ENCODE measurements around the gene OPALIN.

The OPALIN gene

GRCh38 chr10:96389785-96390184 is 31.0 kb upstream of the OPALIN start:
- Histone ChIP-seq H3K27me3 (ENCODE audit: control insufficient read depth, insufficient read depth, low read length) (no peaks in the 10 kb centered on the region), H3K9me3 (ENCODE audit: control insufficient read depth, insufficient read depth, low read depth, low read length) (no peaks in the 10 kb centered on the region), H3K4me3 (ENCODE audit: low read depth, low read length) (no peak overlapping the region), H3K9ac (ENCODE audit: low read length) (no peak overlapping the region), H3K4me1 (ENCODE audit: control insufficient read depth, insufficient read depth, low read length) (no peaks in the 10 kb centered on the region), H3K27ac (ENCODE audit: low read depth, low read length) (no peak overlapping the region), H3K36me3 (ENCODE audit: control insufficient read depth, insufficient read depth, low read length) (no peaks in the 10 kb centered on the region)

- H3K9ac ChIP-seq (ENCODE audit: low read length): no peak overlapping the region
- no peak overlapping the region for H3K4me3 ChIP-seq (ENCODE audit: low read depth, low read length)
- H3K4me1 ChIP-seq (ENCODE audit: control insufficient read depth, insufficient read depth, low read length): no peaks in the 10 kb centered on the region
- no peaks in the 10 kb centered on the region for H3K9me3 ChIP-seq (ENCODE audit: control insufficient read depth, insufficient read depth, low read depth, low read length)
- no peak overlapping the region for H3K27ac ChIP-seq (ENCODE audit: low read depth, low read length)
- H3K27me3 ChIP-seq (ENCODE audit: control insufficient read depth, insufficient read depth, low read length): no peaks in the 10 kb centered on the region
- no peaks in the 10 kb centered on the region for H3K36me3 ChIP-seq (ENCODE audit: control insufficient read depth, insufficient read depth, low read length)
These were observed 28.8 kb upstream of the OPALIN start for GRCh38 chr10:96387601-96388000.

GRCh38 chr10:96387161-96387560 is 28.4 kb upstream of the OPALIN start:
- Histone ChIP-seq H3K27ac (ENCODE audit: low read depth, low read length) (no peak overlapping the region), H3K27me3 (ENCODE audit: control insufficient read depth, insufficient read depth, low read length) (no peaks in the 10 kb centered on the region), H3K4me1 (ENCODE audit: control insufficient read depth, insufficient read depth, low read length) (no peaks in the 10 kb centered on the region), H3K4me3 (ENCODE audit: low read depth, low read length) (no peak overlapping the region), H3K9ac (ENCODE audit: low read length) (no peak overlapping the region), H3K9me3 (ENCODE audit: control insufficient read depth, insufficient read depth, low read depth, low read length) (no peaks in the 10 kb centered on the region), H3K36me3 (ENCODE audit: control insufficient read depth, insufficient read depth, low read length) (no peaks in the 10 kb centered on the region)

GRCh38 chr10:96384506-96384905 is 25.7 kb upstream of the OPALIN start:
- Histone ChIP-seq H3K4me1 (ENCODE audit: control insufficient read depth, insufficient read depth, low read length) (no peaks in the 10 kb centered on the region), H3K9me3 (ENCODE audit: control insufficient read depth, insufficient read depth, low read depth, low read length) (no peaks in the 10 kb centered on the region), H3K4me3 (ENCODE audit: low read depth, low read length) (no peak overlapping the region), H3K36me3 (ENCODE audit: control insufficient read depth, insufficient read depth, low read length) (no peaks in the 10 kb centered on the region), H3K9ac (ENCODE audit: low read length) (no peak overlapping the region), H3K27ac (ENCODE audit: low read depth, low read length) (no peak overlapping the region), H3K27me3 (ENCODE audit: control insufficient read depth, insufficient read depth, low read length) (no peaks in the 10 kb centered on the region)

GRCh38 chr10:96380821-96381220 is 22.0 kb upstream of the OPALIN start:
- Histone ChIP-seq H3K9me3 (ENCODE audit: control insufficient read depth, insufficient read depth, low read depth, low read length) (no peaks in the 10 kb centered on the region), H3K4me1 (ENCODE audit: control insufficient read depth, insufficient read depth, low read length) (peaks cover 6% of the 10 kb centered on the region; the same call in 1 of the 2 replicates), H3K27me3 (ENCODE audit: control insufficient read depth, insufficient read depth, low read length) (no peaks in the 10 kb centered on the region), H3K36me3 (ENCODE audit: control insufficient read depth, insufficient read depth, low read length) (no peaks in the 10 kb centered on the region), H3K9ac (ENCODE audit: low read length) (no peak overlapping the region), H3K27ac (ENCODE audit: low read depth, low read length) (no peak overlapping the region), H3K4me3 (ENCODE audit: low read depth, low read length) (no peak overlapping the region)

- no peak overlapping the region for H3K9ac ChIP-seq (ENCODE audit: low read length)
These were observed 21.0 kb upstream of the OPALIN start for GRCh38 chr10:96379758-96380157.

GRCh38 chr10:96378741-96379140 is 19.9 kb upstream of the OPALIN start:
- Histone ChIP-seq H3K36me3 (ENCODE audit: control insufficient read depth, insufficient read depth, low read length) (no peaks in the 10 kb centered on the region), H3K4me3 (ENCODE audit: low read depth, low read length) (no peak overlapping the region), H3K27me3 (ENCODE audit: control insufficient read depth, insufficient read depth, low read length) (peaks cover 9% of the 10 kb centered on the region; the same call in 1 of the 2 replicates), H3K9ac (ENCODE audit: low read length) (no peak overlapping the region), H3K27ac (ENCODE audit: low read depth, low read length) (no peak overlapping the region), H3K9me3 (ENCODE audit: control insufficient read depth, insufficient read depth, low read depth, low read length) (no peaks in the 10 kb centered on the region), H3K4me1 (ENCODE audit: control insufficient read depth, insufficient read depth, low read length) (peaks cover 18% of the 10 kb centered on the region)

More at GRCh38 chr10:96379758-96380157, 21.0 kb upstream of the OPALIN start:
- Histone ChIP-seq H3K27me3 (ENCODE audit: control insufficient read depth, insufficient read depth, low read length) (peaks cover 3% of the 10 kb centered on the region; the same call in 1 of the 2 replicates), H3K4me1 (ENCODE audit: control insufficient read depth, insufficient read depth, low read length) (peaks cover 12% of the 10 kb centered on the region), H3K27ac (ENCODE audit: low read depth, low read length) (no peak overlapping the region), H3K36me3 (ENCODE audit: control insufficient read depth, insufficient read depth, low read length) (no peaks in the 10 kb centered on the region), H3K9me3 (ENCODE audit: control insufficient read depth, insufficient read depth, low read depth, low read length) (no peaks in the 10 kb centered on the region), H3K4me3 (ENCODE audit: low read depth, low read length) (no peak overlapping the region)

- no peak overlapping the region for H3K4me3 ChIP-seq (ENCODE audit: low read depth, low read length)
- H3K9ac ChIP-seq (ENCODE audit: low read length): no peak overlapping the region
- no peaks in the 10 kb centered on the region for H3K9me3 ChIP-seq (ENCODE audit: control insufficient read depth, insufficient read depth, low read depth, low read length)
- peaks cover 9% of the 10 kb centered on the region; the same call in 1 of the 2 replicates for H3K27me3 ChIP-seq (ENCODE audit: control insufficient read depth, insufficient read depth, low read length)
- peaks cover 18% of the 10 kb centered on the region for H3K4me1 ChIP-seq (ENCODE audit: control insufficient read depth, insufficient read depth, low read length)
- no peak overlapping the region for H3K27ac ChIP-seq (ENCODE audit: low read depth, low read length)
- H3K36me3 ChIP-seq (ENCODE audit: control insufficient read depth, insufficient read depth, low read length): no peaks in the 10 kb centered on the region
These were observed 19.1 kb upstream of the OPALIN start for GRCh38 chr10:96377816-96378294.

GRCh38 chr10:96376483-96376882 is 17.7 kb upstream of the OPALIN start:
- no peaks in the 10 kb centered on the region for H3K9me3 ChIP-seq (ENCODE audit: control insufficient read depth, insufficient read depth, low read depth, low read length)
- no peaks in the 10 kb centered on the region for H3K36me3 ChIP-seq (ENCODE audit: control insufficient read depth, insufficient read depth, low read length)
- no peak overlapping the region for H3K4me3 ChIP-seq (ENCODE audit: low read depth, low read length)
- peaks cover 18% of the 10 kb centered on the region for H3K4me1 ChIP-seq (ENCODE audit: control insufficient read depth, insufficient read depth, low read length)
- no peak overlapping the region for H3K9ac ChIP-seq (ENCODE audit: low read length)
- H3K27me3 ChIP-seq (ENCODE audit: control insufficient read depth, insufficient read depth, low read length): peaks cover 9% of the 10 kb centered on the region; the same call in 1 of the 2 replicates
- H3K27ac ChIP-seq (ENCODE audit: low read depth, low read length): no peak overlapping the region

- Histone ChIP-seq H3K9me3 (ENCODE audit: control insufficient read depth, insufficient read depth, low read depth, low read length) (no peaks in the 10 kb centered on the region), H3K27ac (ENCODE audit: low read depth, low read length) (no peak overlapping the region), H3K9ac (ENCODE audit: low read length) (peak overlapping the region; percentile 8), H3K27me3 (ENCODE audit: control insufficient read depth, insufficient read depth, low read length) (peaks cover 9% of the 10 kb centered on the region; the same call in 1 of the 2 replicates), H3K4me1 (ENCODE audit: control insufficient read depth, insufficient read depth, low read length) (peaks cover 21% of the 10 kb centered on the region), H3K4me3 (ENCODE audit: low read depth, low read length) (peak overlapping the region; percentile 52), H3K36me3 (ENCODE audit: control insufficient read depth, insufficient read depth, low read length) (no peaks in the 10 kb centered on the region)
These were observed 16.4 kb upstream of the OPALIN start for GRCh38 chr10:96374985-96375830.

- Histone ChIP-seq H3K9ac (ENCODE audit: low read length) (no peak overlapping the region), H3K27ac (ENCODE audit: low read depth, low read length) (no peak overlapping the region), H3K4me1 (ENCODE audit: control insufficient read depth, insufficient read depth, low read length) (peaks cover 26% of the 10 kb centered on the region), H3K36me3 (ENCODE audit: control insufficient read depth, insufficient read depth, low read length) (no peaks in the 10 kb centered on the region), H3K27me3 (ENCODE audit: control insufficient read depth, insufficient read depth, low read length) (peaks cover 9% of the 10 kb centered on the region; the same call in 1 of the 2 replicates), H3K4me3 (ENCODE audit: low read depth, low read length) (peak overlapping the region; percentile 52), H3K9me3 (ENCODE audit: control insufficient read depth, insufficient read depth, low read depth, low read length) (no peaks in the 10 kb centered on the region)
These were observed 15.8 kb upstream of the OPALIN start for GRCh38 chr10:96374639-96374984.

All from HUES6 (cell line).